NCI-H2107 (cell line): ENCODE data around the gene RPS28.
A peak's percentile ranks its signal among the peaks of the same experiment; 100 is the strongest.
"Not testable (repeated sequence)": the region's sequence is repeated elsewhere in the genome, so short reads cannot be mapped to it uniquely, and the experiment has no call there.

Experiments
- DNase-seq: peaks from one replicate; lab custom pipeline; 2025; lab: John Stamatoyannopoulos, UW

RPS28 gene

GRCh38 chr19:8321067-8321985, at the start of gene RPS28, which contains the start of gene NDUFA7:
RPS28 (plus strand) TSS chr19:8321496; CDS start chr19:8321531, 35 bp downstream.
NDUFA7 (minus strand) TSS chr19:8321375; CDS start chr19:8321358, 17 bp downstream.
- peak; percentile 95 for DNase-seq

- not testable (repeated sequence) for DNase-seq
These were observed 44.8 kb upstream of the RPS28 start for GRCh38 chr19:8276508-8276907.

GRCh38 chr19:8291337-8291736, 30.0 kb upstream of the RPS28 start:
- DNase-seq: not testable (repeated sequence)

GRCh38 chr19:8302357-8302691, 19.0 kb upstream of the RPS28 start:
- DNase-seq: no peak

- DNase-seq: no peak
These were observed 18.6 kb upstream of the RPS28 start for GRCh38 chr19:8302734-8303133.

GRCh38 chr19:8304841-8305621, 16.3 kb upstream of the RPS28 start:
- no peak for DNase-seq

GRCh38 chr19:8305798-8306197, 15.5 kb upstream of the RPS28 start:
- no peak for DNase-seq

GRCh38 chr19:8306235-8307054, 14.9 kb upstream of the RPS28 start:
- no peak for DNase-seq

GRCh38 chr19:8307400-8307964, 13.8 kb upstream of the RPS28 start:
- no peak for DNase-seq

GRCh38 chr19:8307965-8308866, 13.1 kb upstream of the RPS28 start, which contains the start of gene CD320:
CD320 (minus strand) TSS chr19:8308358; CDS start chr19:8308290, 68 bp downstream.
- DNase-seq: peak; percentile 81

GRCh38 chr19:8308891-8309291, 12.4 kb upstream of the RPS28 start:
- no peak for DNase-seq

- no peak for DNase-seq
These were observed 10.8 kb upstream of the RPS28 start for GRCh38 chr19:8310342-8311055.

GRCh38 chr19:8311461-8312260, 9.6 kb upstream of the RPS28 start:
- DNase-seq: no peak

- DNase-seq: not testable (repeated sequence)
These were observed 6.2 kb upstream of the RPS28 start for GRCh38 chr19:8314981-8315640.

- no peak for DNase-seq
These were observed 4.8 kb upstream of the RPS28 start for GRCh38 chr19:8316351-8317125.

GRCh38 chr19:8318835-8319234, 2.5 kb upstream of the RPS28 start:
- not testable (repeated sequence) for DNase-seq

- no peak for DNase-seq
These were observed 1.3 kb upstream of the RPS28 start for GRCh38 chr19:8319807-8320520.
